NB4 (cell line): ENCODE results near the gene ATXN1.

Experiments used
- POLR2A ChIP-seq: IDR thresholded peaks from 2 replicates; pipeline ENCODE4 v1.6.1; 2011; ENCODE audit warnings: mild to moderate bottlenecking; ENCODE audit not compliant: insufficient read length; ENCODE audit errors: extremely low read depth
- TF ChIP-seq, protein P1 (sequence below): IDR thresholded peaks from one replicate; pipeline ENCODE4 v1.5.1; 2012; ENCODE audit warnings: low read depth, low read length

DNA sequence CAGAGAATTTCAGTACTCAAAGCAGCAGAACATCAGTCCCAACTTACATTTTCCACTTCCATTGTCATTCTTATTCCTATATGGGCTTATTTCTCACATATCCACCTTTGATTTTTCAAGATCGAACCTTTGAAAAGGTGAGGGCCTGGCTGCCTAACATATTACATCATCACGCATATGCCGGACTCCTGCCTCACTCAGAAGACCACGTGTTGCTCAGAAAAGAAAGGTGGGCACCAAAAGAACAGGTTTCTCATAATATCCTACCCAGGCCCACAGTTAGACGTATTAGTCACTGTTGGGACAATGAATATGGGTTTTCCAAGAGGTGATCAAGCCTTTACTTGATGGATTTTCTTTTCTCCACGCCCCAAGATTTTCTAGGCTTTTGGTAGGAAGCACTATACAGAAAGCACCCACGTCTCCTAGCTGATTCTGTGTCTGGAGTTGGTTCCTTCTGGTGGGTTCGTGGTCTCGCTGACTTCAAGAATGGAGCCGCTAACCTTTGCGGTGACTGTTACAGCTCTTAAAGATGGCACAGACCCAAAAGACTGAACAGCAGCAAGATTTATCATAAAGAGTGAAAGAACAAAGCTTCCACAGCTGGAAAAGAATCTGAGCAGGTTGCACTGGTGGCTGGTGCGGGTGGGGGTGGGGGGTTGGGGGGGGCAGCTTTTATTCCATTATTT is 168.9 kb downstream of the ATXN1 start:
- TF ChIP-seq, protein P1, sequence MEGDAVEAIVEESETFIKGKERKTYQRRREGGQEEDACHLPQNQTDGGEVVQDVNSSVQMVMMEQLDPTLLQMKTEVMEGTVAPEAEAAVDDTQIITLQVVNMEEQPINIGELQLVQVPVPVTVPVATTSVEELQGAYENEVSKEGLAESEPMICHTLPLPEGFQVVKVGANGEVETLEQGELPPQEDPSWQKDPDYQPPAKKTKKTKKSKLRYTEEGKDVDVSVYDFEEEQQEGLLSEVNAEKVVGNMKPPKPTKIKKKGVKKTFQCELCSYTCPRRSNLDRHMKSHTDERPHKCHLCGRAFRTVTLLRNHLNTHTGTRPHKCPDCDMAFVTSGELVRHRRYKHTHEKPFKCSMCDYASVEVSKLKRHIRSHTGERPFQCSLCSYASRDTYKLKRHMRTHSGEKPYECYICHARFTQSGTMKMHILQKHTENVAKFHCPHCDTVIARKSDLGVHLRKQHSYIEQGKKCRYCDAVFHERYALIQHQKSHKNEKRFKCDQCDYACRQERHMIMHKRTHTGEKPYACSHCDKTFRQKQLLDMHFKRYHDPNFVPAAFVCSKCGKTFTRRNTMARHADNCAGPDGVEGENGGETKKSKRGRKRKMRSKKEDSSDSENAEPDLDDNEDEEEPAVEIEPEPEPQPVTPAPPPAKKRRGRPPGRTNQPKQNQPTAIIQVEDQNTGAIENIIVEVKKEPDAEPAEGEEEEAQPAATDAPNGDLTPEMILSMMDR: no peak
- TF ChIP-seq POLR2A: no peak
